Islet precursor cell (in vitro differentiated cells): ENCODE measurements around the gene KLF6.

Source experiments
- DNase-seq: peaks from one replicate; pipeline ENCODE4 v3.0.0-alpha.2; 2018

Gene KLF6

GRCh38 chr10:3784510-3785250, at the start of gene KLF6:
KLF6 (minus strand) TSS chr10:3785209; CDS start chr10:3785014, 195 bp downstream.
- DNase-seq: no peak

GRCh38 chr10:3834404-3834803, 49.4 kb upstream of the KLF6 start:
- no peak for DNase-seq

- no peak for DNase-seq
Measured at GRCh38 chr10:3833046-3833445, 48.0 kb upstream of the KLF6 start.

- no peak for DNase-seq
Measured at GRCh38 chr10:3832022-3832786, 47.2 kb upstream of the KLF6 start.

- no peak for DNase-seq
Measured at GRCh38 chr10:3831608-3832007, 46.6 kb upstream of the KLF6 start.

- DNase-seq: no peak
Measured at GRCh38 chr10:3830946-3831345, 45.9 kb upstream of the KLF6 start.

- DNase-seq: no peak
Measured at GRCh38 chr10:3829156-3830050, 44.4 kb upstream of the KLF6 start.

- DNase-seq: no peak
Measured at GRCh38 chr10:3828404-3829155, 43.6 kb upstream of the KLF6 start.

GRCh38 chr10:3827768-3828403, 42.9 kb upstream of the KLF6 start:
- DNase-seq: no peak

GRCh38 chr10:3827266-3827665, 42.3 kb upstream of the KLF6 start:
- no peak for DNase-seq

- DNase-seq: no peak
Measured at GRCh38 chr10:3825862-3826351, 40.9 kb upstream of the KLF6 start.

GRCh38 chr10:3825244-3825643, 40.2 kb upstream of the KLF6 start:
- peak; percentile 99 for DNase-seq

- no peak for DNase-seq
Measured at GRCh38 chr10:3822541-3823330, 37.7 kb upstream of the KLF6 start.

- no peak for DNase-seq
Measured at GRCh38 chr10:3820255-3820654, 35.2 kb upstream of the KLF6 start.

- peak; percentile 38 for DNase-seq
Measured at GRCh38 chr10:3816995-3817394, 32.0 kb upstream of the KLF6 start.

GRCh38 chr10:3814838-3815220, 29.8 kb upstream of the KLF6 start:
- no peak for DNase-seq

GRCh38 chr10:3813986-3814837, 29.2 kb upstream of the KLF6 start:
- no peak for DNase-seq

GRCh38 chr10:3813267-3813666, 28.3 kb upstream of the KLF6 start:
- no peak for DNase-seq

- peak; percentile 20 for DNase-seq
Measured at GRCh38 chr10:3812141-3812540, 27.1 kb upstream of the KLF6 start.

- DNase-seq: peak; percentile 47
Measured at GRCh38 chr10:3811291-3811870, 26.4 kb upstream of the KLF6 start.
